Measurements from ENCODE around the gene CAMKK1.

CAMKK1 gene

GRCh38 chr17:3813171-3813570, 79.7 kb downstream of the CAMKK1 start:
- no peak for TF ChIP-seq CTCF (IDR thresholded peaks at IDR 0.05; ENCODE audit: low read depth, low read length)
- DNase-seq (ENCODE audit: extremely low read depth, low read depth) = no peak

GRCh38 chr17:3812771-3813170, 80.1 kb downstream of the CAMKK1 start:
- TF ChIP-seq CTCF (IDR thresholded peaks at IDR 0.05; ENCODE audit: low read depth, low read length) = no peak
- no peak for DNase-seq (ENCODE audit: extremely low read depth, low read depth)

- TF ChIP-seq CTCF (IDR thresholded peaks at IDR 0.05; ENCODE audit: low read depth, low read length) = no peak
- no peak for DNase-seq (ENCODE audit: extremely low read depth, low read depth)
Measured at GRCh38 chr17:3812284-3812683, 80.6 kb downstream of the CAMKK1 start.

All from AG09319 (cell line).